ENCODE measurements around the gene PKLR. TPM values are rescaled to one million over a fixed set of nuclear protein-coding genes. Genes with fewer than 3 reads are reported as not detected.

The PKLR gene
- total RNA-seq, 1 donor from 2014 or later, result not detected

- intact Hi-C loops (cut with DNase I), result loop anchor here (10.0 kb wide), 2 partner anchors 244 to 274 kb away; partner anchors contain the start of gene ASH1L
- DNase-seq (ENCODE audit: missing footprints), result peak; percentile 92
- peak; percentile 42 for ATAC-seq
These were observed 19.7 kb upstream of the PKLR start, which contains the start of gene RUSC1 for GRCh38 chr1:155320661-155321617. RUSC1 (plus strand) TSS chr1:155320894; CDS start chr1:155321774, 880 bp downstream.

GRCh38 chr1:155320252-155320651 is 19.0 kb upstream of the PKLR start:
- ATAC-seq, result no peak
- intact Hi-C loops (cut with DNase I), result loop anchor here (10.0 kb wide), 2 partner anchors 245 to 275 kb away; partner anchors contain the start of gene ASH1L
- no peak for DNase-seq (ENCODE audit: missing footprints)

GRCh38 chr1:155319536-155319935 is 18.3 kb upstream of the PKLR start:
- no peak for ATAC-seq

DNA sequence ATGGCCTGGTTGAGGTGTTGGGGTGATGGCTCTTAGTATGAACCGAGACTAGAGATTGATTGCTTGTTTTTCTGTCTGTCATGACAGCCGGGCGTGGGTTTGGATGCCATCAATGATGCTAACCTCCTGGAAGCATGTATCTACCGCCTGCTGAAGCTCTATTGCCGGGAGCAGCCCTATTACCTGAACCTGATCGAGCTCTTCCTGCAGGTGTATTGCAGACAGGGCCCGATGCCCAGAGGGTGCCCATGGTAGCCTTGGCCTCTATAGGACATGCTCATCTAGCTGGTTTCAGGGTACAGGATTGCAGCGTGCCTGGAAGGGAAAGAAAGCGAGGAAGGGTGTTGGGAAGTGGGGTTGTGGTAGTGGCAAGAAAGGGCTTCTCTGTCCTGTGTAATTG is 16.8 kb upstream of the PKLR start:
- ATAC-seq (no peak), DNase-seq (ENCODE audit: missing footprints) (no peak)
- intact Hi-C loops (cut with DNase I), result no loop called here

More at GRCh38 chr1:155319536-155319935, 18.3 kb upstream of the PKLR start:
- no peak for DNase-seq (ENCODE audit: missing footprints)
- intact Hi-C loops (cut with DNase I), result no loop called here

DNA sequence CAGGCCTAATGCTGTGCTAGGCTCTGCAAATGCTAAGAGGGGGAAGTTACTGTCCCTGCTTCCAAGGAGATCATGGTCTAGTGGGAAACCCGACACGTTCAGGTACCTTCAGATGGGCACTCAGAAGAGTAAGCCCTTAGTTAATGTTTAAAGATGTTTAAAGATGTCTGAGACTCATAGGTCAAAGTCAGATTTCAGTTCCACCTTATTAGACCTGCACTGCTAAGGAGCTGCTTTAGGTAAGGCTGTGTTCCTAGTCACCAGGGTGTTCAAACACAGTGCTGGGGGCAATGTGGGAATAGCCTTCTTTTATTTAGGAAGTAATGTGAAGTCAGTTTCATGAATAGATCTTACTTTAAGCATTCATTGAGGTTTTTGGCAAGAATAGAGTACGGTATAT is 15.7 kb upstream of the PKLR start:
- ATAC-seq, result no peak
- intact Hi-C loops (cut with DNase I), result no loop called here
- DNase-seq (ENCODE audit: missing footprints), result no peak

DNA sequence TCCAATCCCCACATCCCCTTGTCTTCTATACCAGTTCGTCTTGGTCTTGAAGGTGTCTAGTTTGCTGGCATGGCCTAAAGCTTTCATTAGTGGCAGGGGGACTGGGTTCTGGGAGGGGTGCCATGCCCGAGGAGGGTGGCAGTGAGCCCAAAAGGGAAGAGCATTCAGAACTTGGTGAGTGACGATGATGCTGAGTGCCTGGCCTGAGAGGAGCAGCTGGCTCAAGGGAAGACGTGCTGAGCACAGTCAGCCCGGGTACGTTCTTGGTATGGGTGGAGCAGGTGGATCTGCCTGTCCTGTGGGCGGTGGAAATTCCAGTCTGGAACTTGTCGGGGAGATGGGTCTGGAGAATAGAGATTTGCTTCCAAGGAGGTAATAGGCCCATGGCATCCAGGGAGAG is 12.0 kb upstream of the PKLR start:
- DNase-seq (ENCODE audit: missing footprints) (no peak), ATAC-seq (no peak)
- intact Hi-C loops (cut with DNase I), result no loop called here

DNA sequence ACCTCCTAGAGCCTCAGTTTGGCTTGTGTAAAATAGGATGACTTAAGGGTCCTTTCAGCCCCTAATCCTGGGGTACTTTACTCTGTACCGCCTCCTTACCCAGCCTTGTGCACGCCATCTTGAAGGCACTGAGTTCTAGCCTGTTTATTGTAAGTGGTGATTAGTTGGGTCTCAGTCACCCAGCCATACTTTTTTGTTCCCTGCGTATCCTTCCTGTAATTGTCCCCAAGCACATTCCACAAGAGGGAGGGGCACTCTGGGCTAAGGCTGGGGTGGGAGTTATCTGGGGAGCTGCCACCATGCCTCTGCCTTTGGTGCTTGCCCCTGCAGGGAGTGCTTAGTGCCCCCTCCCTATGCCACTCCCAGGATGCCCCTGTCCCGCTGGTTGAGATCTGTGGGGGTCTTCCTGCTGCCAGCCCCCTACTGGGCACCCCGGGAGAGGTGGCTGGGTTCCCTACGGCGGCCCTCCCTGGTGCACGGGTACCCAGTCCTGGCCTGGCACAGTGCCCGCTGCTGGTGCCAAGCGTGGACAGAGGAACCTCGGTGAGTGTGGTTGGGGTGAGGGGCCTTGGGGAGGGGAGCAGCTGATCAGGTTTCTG is 8.3 kb upstream of the PKLR start:
- ATAC-seq, result no peak
- intact Hi-C loops (cut with DNase I), result no loop called here
- DNase-seq (ENCODE audit: missing footprints), result no peak

- intact Hi-C loops (cut with DNase I), result loop anchor here (1.0 kb wide), 1 partner anchor 58 kb away; no protein-coding TSS in a partner anchor
- peak; percentile 99 for DNase-seq (ENCODE audit: missing footprints)
- ATAC-seq, result peak; percentile 100
These were observed 7.5 kb upstream of the PKLR start, which contains the start of gene FDPS for GRCh38 chr1:155308493-155309422. FDPS (plus strand) TSS chr1:155308866; CDS start chr1:155309790, 924 bp downstream.

- no peak for DNase-seq (ENCODE audit: missing footprints)
These were observed 6.1 kb upstream of the PKLR start for GRCh38 chr1:155307247-155307740.

GRCh38 chr1:155305881-155306391 is 4.7 kb upstream of the PKLR start:
- no peak for DNase-seq (ENCODE audit: missing footprints)
- intact Hi-C loops (cut with DNase I), result no loop called here
- ATAC-seq, result no peak

More at GRCh38 chr1:155307247-155307740, 6.1 kb upstream of the PKLR start:
- intact Hi-C loops (cut with DNase I), result loop anchor here (1.0 kb wide), 1 partner anchor 30 kb away; the partner anchor contains the start of gene HCN3
- ATAC-seq, result no peak

GRCh38 chr1:155304558-155305063 is 3.4 kb upstream of the PKLR start:
- no peak for ATAC-seq
- no peak for DNase-seq (ENCODE audit: missing footprints)
- intact Hi-C loops (cut with DNase I), result no loop called here

DNA sequence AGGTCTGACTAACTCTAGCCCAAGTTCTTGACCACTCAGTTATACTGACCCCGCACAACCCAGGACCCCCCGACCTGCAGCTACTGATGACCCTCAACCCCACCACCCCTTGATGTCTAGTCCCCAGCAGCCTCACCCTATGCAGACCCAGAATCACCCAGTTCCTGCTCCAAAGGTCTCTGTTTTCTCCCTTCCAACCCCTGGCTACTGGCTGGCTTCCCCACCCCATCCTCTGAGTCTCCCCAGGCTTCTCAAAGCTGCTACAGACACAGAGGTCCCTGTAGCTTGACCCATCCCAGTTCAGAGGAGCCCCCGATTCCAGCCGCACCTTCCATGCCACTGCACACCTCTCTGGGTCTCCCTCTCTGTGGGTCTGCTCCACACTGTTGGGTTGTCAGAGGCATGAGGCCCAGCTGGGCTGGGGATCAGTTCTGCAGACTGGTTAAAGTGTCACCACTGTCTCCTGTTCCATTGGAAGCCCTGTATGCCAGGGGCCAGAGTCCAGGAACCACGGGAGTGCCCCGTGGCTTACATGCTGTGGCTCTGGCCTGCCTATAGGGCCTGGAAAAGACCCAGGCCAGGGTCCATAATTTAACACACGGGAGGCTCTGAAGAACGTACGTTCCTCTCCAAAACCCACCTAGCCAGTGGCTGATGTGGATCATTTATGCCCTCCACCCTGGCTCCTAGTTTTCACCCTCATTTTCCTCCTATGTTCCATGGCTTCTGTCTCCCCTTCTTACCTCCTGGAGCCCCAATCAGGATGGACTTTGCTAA is 497 bp downstream of the PKLR start:
- DNase-seq (ENCODE audit: missing footprints) (no peak), ATAC-seq (no peak)
- intact Hi-C loops (cut with DNase I), result no loop called here

DNA sequence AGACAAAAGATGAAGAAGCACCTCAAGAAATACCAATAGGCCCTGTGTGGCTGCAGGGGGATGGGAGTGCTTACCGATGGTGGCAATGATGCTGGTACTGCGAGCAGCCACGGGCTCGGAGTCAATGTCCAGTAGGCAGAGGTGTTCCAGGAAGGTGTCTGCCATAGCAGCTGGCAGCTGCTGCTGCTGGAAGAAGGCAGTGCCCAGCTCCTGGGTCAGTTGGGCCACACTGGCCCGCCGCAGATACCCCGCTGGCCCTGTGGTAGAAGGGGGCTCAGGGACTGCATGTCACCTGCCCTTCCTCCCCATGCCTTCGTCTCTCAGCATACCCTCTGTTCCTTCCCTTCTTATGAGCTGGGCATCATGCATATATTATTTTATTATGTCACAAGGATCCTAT is 1.2 kb downstream of the PKLR start:
- DNase-seq (ENCODE audit: missing footprints) (no peak), ATAC-seq (no peak)
- intact Hi-C loops (cut with DNase I), result no loop called here

DNA sequence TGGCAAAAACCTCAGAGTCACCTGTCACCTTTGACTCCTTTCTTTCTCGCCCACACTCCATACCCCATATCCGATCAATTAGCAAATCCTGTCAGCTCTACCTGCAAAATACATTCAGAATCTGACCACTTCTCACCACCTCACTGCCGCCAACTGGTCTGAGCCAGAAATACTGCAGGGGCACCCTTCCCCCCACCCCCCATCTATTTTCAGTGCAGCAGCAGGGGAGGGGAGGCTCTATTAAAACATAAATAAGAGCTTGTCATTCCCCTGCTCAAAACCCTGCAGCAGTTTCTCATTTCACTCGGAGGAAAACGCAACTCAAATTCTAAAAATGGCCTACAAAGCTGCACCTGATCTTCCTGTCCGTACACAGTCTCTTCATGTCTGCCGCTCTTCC is 3.9 kb downstream of the PKLR start:
- intact Hi-C loops (cut with DNase I), result no loop called here
- ATAC-seq (no peak), DNase-seq (ENCODE audit: missing footprints) (no peak)

- ATAC-seq (no peak), DNase-seq (ENCODE audit: missing footprints) (no peak)
- intact Hi-C loops (cut with DNase I), result no loop called here
These were observed 4.6 kb downstream of the PKLR start for GRCh38 chr1:155296661-155297060.

DNA sequence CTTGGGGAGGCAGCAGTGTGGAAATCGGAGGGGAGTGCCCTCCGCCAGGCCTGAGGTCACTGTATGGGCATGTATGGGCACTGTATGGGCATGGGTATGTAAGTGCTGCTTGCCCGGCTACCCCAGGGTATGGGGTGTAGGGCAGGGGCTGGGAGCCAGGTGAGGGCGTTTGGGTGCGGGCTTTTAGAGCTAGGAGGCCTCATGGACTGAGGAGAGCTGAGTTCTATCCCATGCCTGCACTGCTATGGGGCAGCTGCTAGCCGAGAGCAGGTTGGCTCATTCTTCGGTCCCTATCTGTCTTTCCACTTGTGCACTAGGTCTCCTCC is 5.3 kb downstream of the PKLR start:
- DNase-seq (ENCODE audit: missing footprints), result no peak
- intact Hi-C loops (cut with DNase I), result no loop called here
- peak; percentile 14 for ATAC-seq

GRCh38 chr1:155295183-155295941 is 5.9 kb downstream of the PKLR start:
- DNase-seq (ENCODE audit: missing footprints) (no peak), ATAC-seq (peak; percentile 30)
- intact Hi-C loops (cut with DNase I), result no loop called here

Data from Right ventricle myocardium inferior (tissue), 1 donor.